Right atrium auricular region (tissue), 2 donors: ENCODE measurements around the gene JDP2. TPM values are rescaled to one million over a fixed set of nuclear protein-coding genes. Genes with fewer than 3 reads are reported as not detected.

ENCODE experiments used
- DNase-seq: peaks from one replicate; pipeline ENCODE4 v3.0.0-alpha.2; 2019; ENCODE audit warnings: low spot score
- H3K27ac ChIP-seq, 2 donors: fragments of 200-600 bp; sonication (generic); 1 replicate in 1 of 2; 2 replicates in 1 of 2; pipeline ENCODE4 v1.5.1; 2016 to 2019
- H3K27me3 ChIP-seq, 2 donors: fragments of 200-600 bp; sonication (generic); one replicate each; pipeline versions ENCODE4 v1.5.1 to v1.6.0; 2017 to 2019
- H3K36me3 ChIP-seq: fragments of 200-600 bp; sonication (generic); one replicate; pipeline ENCODE4 v1.5.1; 2016
- H3K4me1 ChIP-seq, 2 donors: fragments of 200-600 bp; sonication (generic); one replicate each; pipeline versions ENCODE4 v1.5.1 to v1.6.0; 2017 to 2019
- H3K4me3 ChIP-seq, 2 donors: fragments of 200-600 bp; sonication (generic); 1 replicate in 1 of 2; 2 replicates in 1 of 2; pipeline ENCODE4 v1.5.1; 2017 to 2019; ENCODE audit warnings: mild to moderate bottlenecking in 1 of 2, moderate library complexity in 1 of 2
- H3K9me3 ChIP-seq, 2 donors: fragments of 200-600 bp; sonication (generic); one replicate each; pipeline ENCODE4 v1.5.1; 2019
- total RNA-seq, 2 donors: library from RNA; depleted of rRNA; stranded (reverse); fragments of >200 nt; gene quantifications; one replicate each; pipeline ENCODE4 v1.1.0, GENCODE V29; 2016
- TF ChIP-seq, protein P1 (sequence below), 2 donors: fragments of 200-600 bp; sonication (generic); IDR thresholded peaks; one replicate each; pipeline ENCODE4 v1.5.1; 2019; ENCODE audit warnings: antibody characterized with exemption in 2 of 2

Gene JDP2
- total RNA-seq, 2 donors from 2014 or later = 46.1 to 67.4 TPM

DNA sequence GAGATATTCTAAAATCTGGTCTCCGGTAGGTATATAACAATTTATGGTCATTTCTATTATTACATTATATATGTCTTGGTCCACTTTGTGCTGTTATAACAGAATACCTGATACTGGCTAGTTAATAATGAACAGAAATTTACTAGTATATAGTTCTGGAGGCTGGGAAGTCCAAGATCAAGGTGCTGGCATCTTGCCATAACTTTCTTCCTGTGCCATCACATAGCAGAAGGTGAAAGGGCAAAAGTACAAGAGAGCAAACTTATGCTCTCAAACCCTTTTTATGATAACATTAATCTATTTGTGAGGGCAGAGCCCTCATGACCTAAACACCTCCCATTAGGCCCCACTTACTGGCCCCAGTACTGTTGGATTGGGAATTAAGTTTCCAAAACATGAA lies 76.6 kb downstream of the JDP2 start:
- DNase-seq = no peak
- TF ChIP-seq, protein P1, sequence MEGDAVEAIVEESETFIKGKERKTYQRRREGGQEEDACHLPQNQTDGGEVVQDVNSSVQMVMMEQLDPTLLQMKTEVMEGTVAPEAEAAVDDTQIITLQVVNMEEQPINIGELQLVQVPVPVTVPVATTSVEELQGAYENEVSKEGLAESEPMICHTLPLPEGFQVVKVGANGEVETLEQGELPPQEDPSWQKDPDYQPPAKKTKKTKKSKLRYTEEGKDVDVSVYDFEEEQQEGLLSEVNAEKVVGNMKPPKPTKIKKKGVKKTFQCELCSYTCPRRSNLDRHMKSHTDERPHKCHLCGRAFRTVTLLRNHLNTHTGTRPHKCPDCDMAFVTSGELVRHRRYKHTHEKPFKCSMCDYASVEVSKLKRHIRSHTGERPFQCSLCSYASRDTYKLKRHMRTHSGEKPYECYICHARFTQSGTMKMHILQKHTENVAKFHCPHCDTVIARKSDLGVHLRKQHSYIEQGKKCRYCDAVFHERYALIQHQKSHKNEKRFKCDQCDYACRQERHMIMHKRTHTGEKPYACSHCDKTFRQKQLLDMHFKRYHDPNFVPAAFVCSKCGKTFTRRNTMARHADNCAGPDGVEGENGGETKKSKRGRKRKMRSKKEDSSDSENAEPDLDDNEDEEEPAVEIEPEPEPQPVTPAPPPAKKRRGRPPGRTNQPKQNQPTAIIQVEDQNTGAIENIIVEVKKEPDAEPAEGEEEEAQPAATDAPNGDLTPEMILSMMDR (IDR thresholded peaks at IDR 0.05) = no peak
- H3K27me3 ChIP-seq = no peaks in the 10 kb centered on the region
- no peak overlapping the region for H3K27ac ChIP-seq
- H3K9me3 ChIP-seq = peaks cover 0 to 10% of the 10 kb centered on the region in 2 donors
- H3K36me3 ChIP-seq = no peaks in the 10 kb centered on the region
- H3K4me3 ChIP-seq = no peak overlapping the region
- no peaks in the 10 kb centered on the region for H3K4me1 ChIP-seq

DNA sequence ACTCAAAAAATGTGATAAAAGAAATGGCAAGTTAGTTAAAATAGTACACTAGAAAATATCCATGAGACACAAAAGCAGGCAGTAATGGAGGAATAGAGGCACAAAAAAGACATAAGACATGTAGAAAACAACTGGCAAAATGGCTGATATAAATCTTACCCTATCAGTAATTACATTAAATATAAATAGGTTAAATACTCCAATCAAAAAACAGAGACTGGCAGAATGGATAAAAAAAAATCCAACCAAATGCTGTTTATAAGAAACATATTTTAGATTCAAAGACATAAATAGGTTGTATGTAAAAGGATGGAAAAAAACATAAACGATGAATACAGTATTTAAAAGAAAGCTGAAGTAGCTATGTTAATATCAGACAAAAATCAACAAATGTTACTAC lies 79.1 kb downstream of the JDP2 start:
- H3K4me1 ChIP-seq = no peaks in the 10 kb centered on the region
- no peak overlapping the region for H3K27ac ChIP-seq
- peaks cover 0 to 27% of the 10 kb centered on the region in 2 donors for H3K9me3 ChIP-seq
- no peaks in the 10 kb centered on the region for H3K36me3 ChIP-seq
- no peak overlapping the region for H3K4me3 ChIP-seq
- H3K27me3 ChIP-seq = no peaks in the 10 kb centered on the region
- DNase-seq = no peak
- TF ChIP-seq, protein P1 (IDR thresholded peaks at IDR 0.05) = no peak

DNA sequence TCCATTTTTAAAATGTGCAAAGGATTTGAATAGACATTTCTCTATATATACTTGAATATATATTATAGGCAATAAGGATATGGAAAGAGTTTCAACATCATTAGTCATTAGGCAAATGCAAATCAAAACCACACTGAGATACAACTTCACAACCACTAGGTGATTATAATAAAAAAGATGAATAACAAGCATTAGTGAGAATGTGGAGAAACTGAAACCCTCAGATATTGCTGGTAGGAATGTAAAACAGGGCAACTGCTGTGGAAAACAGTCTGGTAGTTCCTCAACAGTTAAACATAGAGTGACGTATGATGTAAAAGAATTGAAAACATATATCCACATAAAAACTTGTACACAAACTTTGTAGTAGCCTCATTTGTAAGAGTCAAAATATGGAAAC lies 82.7 kb downstream of the JDP2 start:
- Histone ChIP-seq H3K27ac (no peak overlapping the region), H3K9me3 (peaks cover 0 to 27% of the 10 kb centered on the region in 2 donors), H3K27me3 (no peaks in the 10 kb centered on the region), H3K4me3 (no peak overlapping the region), H3K4me1 (peaks cover 0 to 8% of the 10 kb centered on the region in 2 donors), H3K36me3 (no peaks in the 10 kb centered on the region)
- TF ChIP-seq, protein P1 (IDR thresholded peaks at IDR 0.05) = no peak
- DNase-seq = no peak

DNA sequence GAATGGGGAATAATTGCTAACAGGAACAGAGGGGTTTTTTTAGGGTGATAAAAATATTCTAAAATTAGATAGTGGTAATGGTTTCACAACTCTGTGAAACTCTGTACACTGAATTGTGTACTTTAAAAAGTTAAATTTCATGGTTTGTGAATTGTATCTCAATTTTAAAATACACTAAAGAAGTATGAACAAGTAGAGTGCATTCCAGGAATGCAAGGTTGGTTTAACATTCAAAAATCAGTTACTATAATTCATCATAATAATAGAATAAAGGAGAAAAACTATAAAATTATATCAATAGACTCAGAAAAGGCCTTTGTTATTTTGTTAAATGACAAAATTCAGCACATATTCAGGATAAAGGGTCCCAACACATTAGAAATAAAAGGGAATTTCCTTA lies 83.4 kb downstream of the JDP2 start:
- no peak for DNase-seq
- TF ChIP-seq, protein P1 (IDR thresholded peaks at IDR 0.05) = no peak
- Histone ChIP-seq H3K27ac (no peak overlapping the region), H3K4me1 (peaks cover 0 to 14% of the 10 kb centered on the region in 2 donors), H3K9me3 (peaks cover 0 to 27% of the 10 kb centered on the region in 2 donors), H3K27me3 (no peaks in the 10 kb centered on the region), H3K4me3 (no peak overlapping the region), H3K36me3 (no peaks in the 10 kb centered on the region)

DNA sequence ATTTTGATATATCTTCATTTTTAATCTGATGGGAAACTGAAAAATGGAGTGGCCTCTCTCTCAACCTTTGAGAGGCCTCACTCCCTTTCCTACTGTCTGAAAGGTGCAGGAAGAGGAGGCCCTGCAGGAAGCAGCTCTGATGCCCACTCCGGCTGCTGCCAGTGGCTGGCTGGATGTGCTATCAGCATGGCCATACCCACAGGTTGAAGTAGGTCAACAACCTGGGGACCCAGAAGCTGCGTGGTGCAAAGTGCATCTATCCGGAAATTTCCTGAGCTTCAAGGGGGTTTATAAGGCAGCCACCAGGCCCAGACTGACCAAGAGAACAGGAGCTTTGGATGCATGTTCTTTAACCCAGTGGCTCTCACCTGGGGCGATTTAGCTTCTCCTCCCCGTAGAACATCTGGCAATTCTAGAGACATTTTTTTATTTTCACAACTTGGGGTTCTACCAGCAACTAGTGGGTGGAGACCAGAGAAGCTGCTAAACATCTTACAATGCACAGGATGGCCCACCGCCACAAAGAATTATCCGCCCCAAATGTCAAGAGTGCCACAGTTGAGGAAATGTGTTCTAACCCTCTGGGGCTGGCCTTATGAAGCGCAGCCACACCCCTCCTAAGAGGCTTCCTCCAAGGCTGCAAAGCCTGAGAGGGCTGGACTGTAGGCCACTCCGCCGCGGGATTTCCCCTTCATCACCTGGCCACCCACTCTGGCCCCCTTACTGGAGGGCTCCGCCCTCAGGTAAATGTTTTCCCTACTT lies 86.3 kb downstream of the JDP2 start:
- DNase-seq = no peak
- Histone ChIP-seq H3K4me3 (no peak overlapping the region), H3K9me3 (peaks cover 0 to 17% of the 10 kb centered on the region in 2 donors), H3K27ac (no peak overlapping the region), H3K27me3 (no peaks in the 10 kb centered on the region), H3K4me1 (peaks cover 0 to 14% of the 10 kb centered on the region in 2 donors), H3K36me3 (no peaks in the 10 kb centered on the region)
- TF ChIP-seq, protein P1 (IDR thresholded peaks at IDR 0.05) = no peak
